ENCODE data around the gene RTP5.

The RTP5 gene

DNA sequence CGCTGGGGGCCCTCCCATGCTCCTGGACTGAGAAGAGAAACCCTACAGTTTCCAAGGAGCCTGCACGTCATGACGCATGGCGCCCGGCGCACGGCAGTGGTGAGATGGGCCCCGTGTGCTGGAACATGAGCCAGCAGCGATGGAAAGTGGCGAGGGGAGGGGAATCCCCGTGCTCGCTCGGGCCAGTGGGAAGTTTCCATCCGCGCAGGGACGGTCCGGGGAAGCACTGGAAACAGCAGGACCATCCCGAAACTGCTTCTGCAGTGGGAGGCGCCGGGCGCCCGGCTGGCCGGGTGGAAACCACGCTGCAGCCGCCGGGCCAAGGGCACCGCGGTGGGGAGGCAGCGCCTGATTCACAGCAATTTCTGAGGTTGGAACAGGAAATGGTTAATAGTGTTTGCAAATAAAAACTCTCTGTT is 6.0 kb upstream of the RTP5 start:
- H3K4me1 ChIP-seq (ENCODE audit: insufficient read depth, low read length, poor library complexity, severe bottlenecking): peaks cover 66% of the 10 kb centered on the region
- peak overlapping the region; percentile 66 for H3K4me2 ChIP-seq (ENCODE audit: low read depth, low read length, poor library complexity, severe bottlenecking)
- no peak overlapping the region for H2AFZ ChIP-seq (ENCODE audit: low read length)
- H4K20me1 ChIP-seq (ENCODE audit: insufficient read depth, low read length, poor library complexity, severe bottlenecking): no peaks in the 10 kb centered on the region
- H3K4me3 ChIP-seq (ENCODE audit: low read length, poor library complexity, severe bottlenecking): peak overlapping the region; percentile 49
- TF ChIP-seq EZH2phosphoT487 (IDR thresholded peaks at IDR 0.05; ENCODE audit: borderline replicate concordance) (no peak), CTCF (conservative IDR thresholded peaks at IDR 0.05; ENCODE audit: low read length) (no peak)
- peaks cover under 1% of the 10 kb centered on the region; the same call in 1 of the 2 replicates for H3F3A ChIP-seq (ENCODE audit: low read depth)
- H3K9ac ChIP-seq (ENCODE audit: low read depth, low read length, poor library complexity, severe bottlenecking): peak overlapping the region; percentile 15
- no peaks in the 10 kb centered on the region for H3K9me3 ChIP-seq (ENCODE audit: insufficient read depth, low read depth, low read length)
- H3K9me2 ChIP-seq (replicated peaks; ENCODE audit: low read depth, low read length): no peaks in the 10 kb centered on the region
- H3K36me3 ChIP-seq (ENCODE audit: insufficient read depth, low read length): no peaks in the 10 kb centered on the region
- H3K79me2 ChIP-seq (ENCODE audit: insufficient read depth, low read length): no peaks in the 10 kb centered on the region
- no peaks in the 10 kb centered on the region for H3K27me3 ChIP-seq (ENCODE audit: insufficient read depth, low read length, poor library complexity, severe bottlenecking)

DNA sequence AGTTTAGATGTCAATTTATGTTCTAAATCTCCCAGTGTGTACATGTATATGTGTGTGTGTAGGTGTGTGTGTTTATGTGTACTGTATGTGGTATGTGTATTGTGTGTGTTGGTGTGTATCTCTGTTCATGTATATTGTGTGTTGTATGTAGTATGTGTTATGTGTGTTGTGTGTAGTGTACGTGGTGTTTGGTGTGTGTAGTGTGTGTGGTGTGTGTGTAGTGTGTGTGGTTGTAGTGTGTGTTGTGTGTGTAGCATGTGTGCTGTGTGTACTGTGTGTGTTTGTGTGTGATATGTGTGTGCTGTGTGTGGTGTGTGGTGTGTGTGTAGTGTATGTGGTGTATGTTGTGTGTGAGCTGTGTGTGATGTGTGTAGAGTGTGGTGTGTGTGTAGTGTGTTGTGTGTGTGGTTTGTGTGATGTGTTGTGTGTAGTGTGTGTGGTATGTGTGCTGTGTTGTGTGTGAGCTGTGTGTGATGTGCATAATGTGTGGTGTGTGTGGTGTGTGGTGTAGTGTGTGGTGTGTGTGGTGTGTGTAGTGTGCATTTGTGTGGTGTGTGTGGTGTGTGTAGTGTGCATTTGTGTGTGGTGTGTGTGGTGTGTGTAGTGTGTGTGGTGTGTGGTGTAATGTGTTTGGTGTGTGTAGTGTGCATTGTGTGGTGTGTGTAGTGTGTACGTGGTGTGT is 5.2 kb upstream of the RTP5 start:
- no peaks in the 10 kb centered on the region for H4K20me1 ChIP-seq (ENCODE audit: insufficient read depth, low read length, poor library complexity, severe bottlenecking)
- H3K27me3 ChIP-seq (ENCODE audit: insufficient read depth, low read length, poor library complexity, severe bottlenecking): no peaks in the 10 kb centered on the region
- H3K9ac ChIP-seq (ENCODE audit: low read depth, low read length, poor library complexity, severe bottlenecking): no peak overlapping the region
- H3K79me2 ChIP-seq (ENCODE audit: insufficient read depth, low read length): no peaks in the 10 kb centered on the region
- no peak for TF ChIP-seq EZH2phosphoT487 (IDR thresholded peaks at IDR 0.05; ENCODE audit: borderline replicate concordance)
- no peak for TF ChIP-seq CTCF (conservative IDR thresholded peaks at IDR 0.05; ENCODE audit: low read length)
- no peaks in the 10 kb centered on the region for H3K9me2 ChIP-seq (replicated peaks; ENCODE audit: low read depth, low read length)
- no peaks in the 10 kb centered on the region for H3K9me3 ChIP-seq (ENCODE audit: insufficient read depth, low read depth, low read length)
- H3K36me3 ChIP-seq (ENCODE audit: insufficient read depth, low read length): no peaks in the 10 kb centered on the region
- peaks cover 7% of the 10 kb centered on the region for H3F3A ChIP-seq (ENCODE audit: low read depth)
- peak overlapping the region; percentile 49 for H3K4me3 ChIP-seq (ENCODE audit: low read length, poor library complexity, severe bottlenecking)
- peaks cover 63% of the 10 kb centered on the region for H3K4me1 ChIP-seq (ENCODE audit: insufficient read depth, low read length, poor library complexity, severe bottlenecking)
- no peak overlapping the region for H2AFZ ChIP-seq (ENCODE audit: low read length)
- H3K4me2 ChIP-seq (ENCODE audit: low read depth, low read length, poor library complexity, severe bottlenecking): peak overlapping the region; percentile 66

- H3K4me2 ChIP-seq (ENCODE audit: low read depth, low read length, poor library complexity, severe bottlenecking): no peak overlapping the region
- no peaks in the 10 kb centered on the region for H3K27me3 ChIP-seq (ENCODE audit: insufficient read depth, low read length, poor library complexity, severe bottlenecking)
- peaks cover 59% of the 10 kb centered on the region for H3K4me1 ChIP-seq (ENCODE audit: insufficient read depth, low read length, poor library complexity, severe bottlenecking)
- H3F3A ChIP-seq (ENCODE audit: low read depth): peaks cover 7% of the 10 kb centered on the region
- H3K36me3 ChIP-seq (ENCODE audit: insufficient read depth, low read length): no peaks in the 10 kb centered on the region
- H2AFZ ChIP-seq (ENCODE audit: low read length): no peak overlapping the region
- no peaks in the 10 kb centered on the region for H3K9me3 ChIP-seq (ENCODE audit: insufficient read depth, low read depth, low read length)
- H3K9me2 ChIP-seq (replicated peaks; ENCODE audit: low read depth, low read length): no peaks in the 10 kb centered on the region
- no peaks in the 10 kb centered on the region for H4K20me1 ChIP-seq (ENCODE audit: insufficient read depth, low read length, poor library complexity, severe bottlenecking)
- no peak overlapping the region for H3K9ac ChIP-seq (ENCODE audit: low read depth, low read length, poor library complexity, severe bottlenecking)
- no peak overlapping the region for H3K4me3 ChIP-seq (ENCODE audit: low read length, poor library complexity, severe bottlenecking)
- no peaks in the 10 kb centered on the region for H3K79me2 ChIP-seq (ENCODE audit: insufficient read depth, low read length)
- no peak for TF ChIP-seq EZH2phosphoT487 (IDR thresholded peaks at IDR 0.05; ENCODE audit: borderline replicate concordance)
- TF ChIP-seq CTCF (conservative IDR thresholded peaks at IDR 0.05; ENCODE audit: low read length): no peak
These were observed 4.7 kb upstream of the RTP5 start for GRCh38 chr2:241864850-241865213.

All from Loucy (cell line).